Skin epidermis (tissue), 12 donors: ENCODE measurements around the gene CUEDC2.

Experiments used
- H3K27ac ChIP-seq, 21 experiments: fragments of 200-600 bp; sonication (generic) in 11 of 21; one replicate each; pipeline ENCODE4 v1.5.0; 2020; ENCODE audit warnings: mild to moderate bottlenecking in 3 of 21, inconsistent platforms in 2 of 21, moderate library complexity in 2 of 21
- H3K4me3 ChIP-seq, 7 experiments: fragments of 200-600 bp; sonication (generic) in 2 of 7; one replicate each; pipeline ENCODE4 v1.5.0; 2020; ENCODE audit warnings: inconsistent platforms in 2 of 7, mild to moderate bottlenecking in 2 of 7, moderate library complexity in 1 of 7

CUEDC2 gene

GRCh38 chr10:102433619-102434046, 1.3 kb upstream of the CUEDC2 start:
- Histone ChIP-seq H3K4me3 (no peak overlapping the region), H3K27ac (peak overlapping the region in 7 of 21 experiments; percentile 32 to 92 (median 83))

GRCh38 chr10:102431452-102432124, 786 bp downstream of the CUEDC2 start:
- H3K27ac ChIP-seq = peak overlapping the region in 20 of 21 experiments; percentile 70 to 94 (median 87)
- H3K4me3 ChIP-seq = peak overlapping the region; percentile 49 to 88 (median 80)

GRCh38 chr10:102429468-102429867, 2.9 kb downstream of the CUEDC2 start:
- H3K27ac ChIP-seq = no peak overlapping the region
- H3K4me3 ChIP-seq = no peak overlapping the region

GRCh38 chr10:102426803-102427287, 5.5 kb downstream of the CUEDC2 start:
- no peak overlapping the region for H3K27ac ChIP-seq
- H3K4me3 ChIP-seq = no peak overlapping the region

GRCh38 chr10:102425444-102425843, 6.9 kb downstream of the CUEDC2 start:
- Histone ChIP-seq H3K4me3 (no peak overlapping the region), H3K27ac (no peak overlapping the region)

GRCh38 chr10:102424916-102425315, 7.5 kb downstream of the CUEDC2 start:
- H3K27ac ChIP-seq = no peak overlapping the region

GRCh38 chr10:102424145-102424544, 8.2 kb downstream of the CUEDC2 start:
- Histone ChIP-seq H3K4me3 (no peak overlapping the region), H3K27ac (no peak overlapping the region)

More at GRCh38 chr10:102424916-102425315, 7.5 kb downstream of the CUEDC2 start:
- no peak overlapping the region for H3K4me3 ChIP-seq

GRCh38 chr10:102423372-102423968, 8.9 kb downstream of the CUEDC2 start:
- H3K27ac ChIP-seq = peak overlapping the region in 6 of 21 experiments; percentile 26 to 92 (median 92)
- peak overlapping the region in 1 of 7 experiments; percentile 83 for H3K4me3 ChIP-seq

- peak overlapping the region in 19 of 21 experiments; percentile 76 to 95 (median 89) for H3K27ac ChIP-seq
- peak overlapping the region; percentile 72 to 89 (median 74) for H3K4me3 ChIP-seq
These were observed 9.7 kb downstream of the CUEDC2 start for GRCh38 chr10:102422545-102423129.

GRCh38 chr10:102421757-102422512, 10.4 kb downstream of the CUEDC2 start:
- Histone ChIP-seq H3K27ac (peak overlapping the region; percentile 62 to 95 (median 88)), H3K4me3 (peak overlapping the region; percentile 72 to 89 (median 74))

GRCh38 chr10:102421507-102421756, 10.9 kb downstream of the CUEDC2 start:
- peak overlapping the region; percentile 62 to 95 (median 88) for H3K27ac ChIP-seq

GRCh38 chr10:102420714-102421506, 11.5 kb downstream of the CUEDC2 start, which contains the start of gene FBXL15:
Gene FBXL15 (plus strand): TSS chr10:102420836. CDS start chr10:102421130, 294 bp downstream.
- peak within 1 kb of the TSS; percentile 62 to 95 (median 88) for H3K27ac ChIP-seq
- H3K4me3 ChIP-seq = peak within 1 kb of the TSS; percentile 72 to 89 (median 74)

More at GRCh38 chr10:102421507-102421756, 10.9 kb downstream of the CUEDC2 start:
- peak overlapping the region; percentile 72 to 89 (median 74) for H3K4me3 ChIP-seq

GRCh38 chr10:102420181-102420713, 12.1 kb downstream of the CUEDC2 start:
- Histone ChIP-seq H3K4me3 (peak overlapping the region; percentile 72 to 89 (median 74)), H3K27ac (peak overlapping the region in 19 of 21 experiments; percentile 76 to 95 (median 89))

GRCh38 chr10:102419269-102420180, 12.8 kb downstream of the CUEDC2 start:
- Histone ChIP-seq H3K4me3 (peak overlapping the region; percentile 72 to 89 (median 74)), H3K27ac (peak overlapping the region in 4 of 21 experiments; percentile 85 to 95 (median 90))

- Histone ChIP-seq H3K27ac (no peak within 1 kb of the TSS), H3K4me3 (peak within 1 kb of the TSS; percentile 72 to 89 (median 74))
These were observed 13.6 kb downstream of the CUEDC2 start, which contains the start of gene PSD for GRCh38 chr10:102418622-102419268. Gene PSD (minus strand): TSS chr10:102418785. CDS start chr10:102417038, 1,747 bp downstream.

GRCh38 chr10:102416695-102417094, 15.7 kb downstream of the CUEDC2 start:
- H3K4me3 ChIP-seq = no peak overlapping the region
- H3K27ac ChIP-seq = no peak overlapping the region

GRCh38 chr10:102416283-102416682, 16.1 kb downstream of the CUEDC2 start:
- H3K27ac ChIP-seq = no peak overlapping the region
- no peak overlapping the region for H3K4me3 ChIP-seq
